Aorta (tissue), 5 donors: ENCODE data around the gene F2RL1. TPM values are rescaled to one million over a fixed set of nuclear protein-coding genes. Genes with fewer than 3 reads are reported as not detected.
"Not testable (repeated sequence)": the region's sequence is repeated elsewhere in the genome, so short reads cannot be mapped to it uniquely, and the experiment has no call there.

Experiments used
- ATAC-seq: fragments of 200-7000 bp; cut with Tn5 transposase; one replicate; pipeline ENCODE4 v1.9.1; 2022; ENCODE audit warnings: moderate library complexity; ENCODE audit not compliant: low FRiP score
- DNase-seq, 2 donors: peaks; one replicate each; pipeline ENCODE4 v3.0.0-alpha.2; 2020
- H3K27ac ChIP-seq, 2 donors: one replicate each; pipeline ENCODE4 v1.5.1; 2013; ENCODE audit warnings: low read length in 2 of 2, mild to moderate bottlenecking in 2 of 2, moderate library complexity in 2 of 2, control low read depth in 1 of 2, inconsistent platforms in 1 of 2, low read depth in 1 of 2
- H3K27me3 ChIP-seq, 2 donors: one replicate each; pipeline ENCODE4 v1.6.1; 2013; ENCODE audit warnings: control low read depth in 1 of 2, low read length in 1 of 2, mild to moderate bottlenecking in 1 of 2, moderate library complexity in 1 of 2; ENCODE audit not compliant: insufficient read depth in 2 of 2, control insufficient read depth in 1 of 2
- H3K36me3 ChIP-seq, 2 donors: one replicate each; pipeline ENCODE4 v1.6.1; 2013; ENCODE audit warnings: control low read depth in 1 of 2, low read length in 1 of 2, mild to moderate bottlenecking in 1 of 2; ENCODE audit not compliant: insufficient read depth in 2 of 2, control insufficient read depth in 1 of 2
- H3K4me1 ChIP-seq, 2 donors: one replicate each; pipeline ENCODE4 v1.6.1; 2013; ENCODE audit warnings: low read length in 2 of 2, control low read depth in 1 of 2, mild to moderate bottlenecking in 1 of 2, moderate library complexity in 1 of 2; ENCODE audit not compliant: insufficient read depth in 2 of 2, control insufficient read depth in 1 of 2
- H3K4me3 ChIP-seq, 2 donors: one replicate each; pipeline ENCODE4 v1.5.1; 2013; ENCODE audit warnings: low read length in 2 of 2, control low read depth in 1 of 2, mild to moderate bottlenecking in 1 of 2
- H3K9me3 ChIP-seq: one replicate; pipeline ENCODE4 v1.6.1; 2013; ENCODE audit warnings: mild to moderate bottlenecking, low read length; ENCODE audit not compliant: control insufficient read depth
- WGBS, 2 donors: extraction: QIAGEN DNeasy Blood & Tissue Kit; methylation state at CpG; one replicate each; pipeline ENCODE4 v1.1.7; 2013; 5-methylcytosine and 5-hydroxymethylcytosine counted together
- intact Hi-C, 2 donors: fragments of 100-400 bp; cut with DNase I; formaldehyde crosslinking; loops; one replicate each; pipeline versions ENCODE4 v1.14.2 to v1.15.0; 2022
- polyA plus RNA-seq, 2 donors: library from polyadenylated mRNA; stranded (reverse); fragments of 200-250 nt; gene quantifications; one replicate each; pipeline ENCODE4 v1.2.3, GENCODE V29; 2013
- total RNA-seq, 2 donors: library from RNA; stranded (reverse); fragmentation: NEBNext Ultra II Directional; extraction: Animal tissue kit (Norgen Biotek cat#: 25700); gene quantifications; one replicate each; pipeline ENCODE4 v1.2.1, GENCODE V29; 2021
- donor health status: healthy with polysubstance abuse.
- donor health status: Bipolar disorder and iron deficiency.
- donor health status: DM: no; HTN: no; CAD: no.
- donor health status: DM: no; HTN: no; CAD: no.
- donor health status: DM: yes; HTN: yes; CAD: no.

The F2RL1 gene
- total and polyA plus RNA-seq, 4 donors = 0.88 to 10.7 (median 3.7) TPM

GRCh38 chr5:76812209-76812608, 6.6 kb upstream of the F2RL1 start:
- intact Hi-C loops, ATAC-seq, H3K9me3 ChIP-seq, H3K36me3 ChIP-seq, H3K4me3 ChIP-seq, H3K4me1 ChIP-seq, H3K27me3 ChIP-seq, H3K27ac ChIP-seq: not testable (repeated sequence)
- WGBS, 2 donors = 93 to 96% methylated on average over 18 to 32 of the region's 32 CpGs
- peak in 1 of 2 donors; percentile 60 for DNase-seq

- H3K4me1 ChIP-seq = no peaks in the 10 kb centered on the region
- no peaks in the 10 kb centered on the region for H3K36me3 ChIP-seq
- no peak overlapping the region for H3K4me3 ChIP-seq
- no peak for ATAC-seq
- 94 to 96% methylated on average over 4 of the region's 4 CpGs for WGBS, 2 donors
- H3K27ac ChIP-seq = no peak overlapping the region
- H3K27me3 ChIP-seq = no peaks in the 10 kb centered on the region
- no peak for DNase-seq
- intact Hi-C loops = no loop called here
- no peaks in the 10 kb centered on the region for H3K9me3 ChIP-seq
Measured at GRCh38 chr5:76813982-76814562, 4.8 kb upstream of the F2RL1 start.

GRCh38 chr5:76816110-76816831, 2.6 kb upstream of the F2RL1 start:
- Histone ChIP-seq H3K9me3 (no peaks in the 10 kb centered on the region), H3K4me3 (no peak overlapping the region), H3K36me3 (no peaks in the 10 kb centered on the region), H3K27ac (no peak overlapping the region), H3K27me3 (no peaks in the 10 kb centered on the region), H3K4me1 (no peaks in the 10 kb centered on the region)
- ATAC-seq = no peak
- WGBS, 2 donors = 85 to 89% methylated on average over 3 of the region's 3 CpGs
- intact Hi-C loops = no loop called here
- DNase-seq = no peak

- DNase-seq (peak in 1 of 2 donors; percentile 51), ATAC-seq (peak; percentile 53)
- Histone ChIP-seq H3K4me3 (peak overlapping the region in 1 of 2 donors; percentile 52), H3K27ac (no peak overlapping the region), H3K9me3 (no peaks in the 10 kb centered on the region), H3K27me3 (no peaks in the 10 kb centered on the region), H3K4me1 (no peaks in the 10 kb centered on the region), H3K36me3 (no peaks in the 10 kb centered on the region)
- intact Hi-C loops = no loop called here
- 16 to 21% methylated on average over 31 of the region's 31 CpGs for WGBS, 2 donors
Measured at GRCh38 chr5:76819851-76820525, 1.2 kb downstream of the F2RL1 start.

GRCh38 chr5:76820526-76820890, 1.7 kb downstream of the F2RL1 start:
- H3K9me3 ChIP-seq = no peaks in the 10 kb centered on the region
- no peaks in the 10 kb centered on the region for H3K4me1 ChIP-seq
- ATAC-seq = no peak
- H3K27me3 ChIP-seq = no peaks in the 10 kb centered on the region
- no peak overlapping the region for H3K27ac ChIP-seq
- intact Hi-C loops = no loop called here
- 89 to 91% methylated on average over 2 of the region's 2 CpGs for WGBS, 2 donors
- DNase-seq = no peak
- no peak overlapping the region for H3K4me3 ChIP-seq
- no peaks in the 10 kb centered on the region for H3K36me3 ChIP-seq

GRCh38 chr5:76821136-76821535, 2.3 kb downstream of the F2RL1 start:
- H3K9me3 ChIP-seq = no peaks in the 10 kb centered on the region
- H3K4me1 ChIP-seq = no peaks in the 10 kb centered on the region
- no peak overlapping the region for H3K4me3 ChIP-seq
- ATAC-seq (no peak), DNase-seq (no peak)
- intact Hi-C loops = no loop called here
- 84 to 95% methylated on average over 4 of the region's 4 CpGs for WGBS, 2 donors
- no peaks in the 10 kb centered on the region for H3K36me3 ChIP-seq
- no peaks in the 10 kb centered on the region for H3K27me3 ChIP-seq
- H3K27ac ChIP-seq = no peak overlapping the region

- 88 to 90% methylated on average over 7 of the region's 7 CpGs for WGBS, 2 donors
- DNase-seq, H3K27ac ChIP-seq, ATAC-seq, H3K4me3 ChIP-seq, H3K36me3 ChIP-seq, H3K9me3 ChIP-seq, intact Hi-C loops, H3K27me3 ChIP-seq, H3K4me1 ChIP-seq: not testable (repeated sequence)
Measured at GRCh38 chr5:76822105-76822731, 3.4 kb downstream of the F2RL1 start.

- intact Hi-C loops, H3K4me1 ChIP-seq, H3K9me3 ChIP-seq, H3K36me3 ChIP-seq, H3K27me3 ChIP-seq, DNase-seq, H3K4me3 ChIP-seq, H3K27ac ChIP-seq, ATAC-seq: not testable (repeated sequence)
Measured at GRCh38 chr5:76826416-76826815, 7.6 kb downstream of the F2RL1 start.
